ENCODE results near the gene PTRHD1. TPM values are rescaled to one million over a fixed set of nuclear protein-coding genes. Genes with fewer than 3 reads are reported as not detected.

PTRHD1 gene
- total and polyA plus RNA-seq, 5 donors = 25.0 to 32.4 (median 26.3) TPM

GRCh38 chr2:24749069-24749691, 44.0 kb downstream of the PTRHD1 start:
- no peaks in the 10 kb centered on the region for H3K9me3 ChIP-seq (ENCODE audit: control insufficient read depth, low read length)
- no peaks in the 10 kb centered on the region for H3K4me1 ChIP-seq (ENCODE audit: control insufficient read depth, insufficient read depth, low read length)
- no peak overlapping the region for H3K27ac ChIP-seq (ENCODE audit: low read length)
- ATAC-seq = no peak
- intact Hi-C loops (cut with DNase I) = no loop called here
- H3K4me3 ChIP-seq (ENCODE audit: low read length) = no peak overlapping the region
- 95% methylated on average over 7 of the region's 7 CpGs for WGBS
- no peaks in the 10 kb centered on the region for H3K27me3 ChIP-seq (ENCODE audit: control insufficient read depth, insufficient read depth)
- DNase-seq = no peak

GRCh38 chr2:24747299-24747698, 45.9 kb downstream of the PTRHD1 start:
- ATAC-seq = no peak
- no peak for DNase-seq
- Histone ChIP-seq H3K4me1 (ENCODE audit: control insufficient read depth, insufficient read depth, low read length) (no peaks in the 10 kb centered on the region), H3K27me3 (ENCODE audit: control insufficient read depth, insufficient read depth) (no peaks in the 10 kb centered on the region), H3K4me3 (ENCODE audit: low read length) (no peak overlapping the region), H3K9me3 (ENCODE audit: control insufficient read depth, low read length) (no peaks in the 10 kb centered on the region), H3K27ac (ENCODE audit: low read length) (no peak overlapping the region)
- intact Hi-C loops (cut with DNase I) = no loop called here
- 99% methylated on average over 3 of the region's 3 CpGs for WGBS

GRCh38 chr2:24745825-24746224, 47.4 kb downstream of the PTRHD1 start:
- no peak overlapping the region for H3K27ac ChIP-seq (ENCODE audit: low read length)
- DNase-seq (no peak), ATAC-seq (no peak)
- WGBS = 72% methylated on average over 2 of the region's 2 CpGs
- no peaks in the 10 kb centered on the region for H3K4me1 ChIP-seq (ENCODE audit: control insufficient read depth, insufficient read depth, low read length)
- H3K9me3 ChIP-seq (ENCODE audit: control insufficient read depth, low read length) = no peaks in the 10 kb centered on the region
- H3K4me3 ChIP-seq (ENCODE audit: low read length) = no peak overlapping the region
- intact Hi-C loops (cut with DNase I) = no loop called here
- no peaks in the 10 kb centered on the region for H3K27me3 ChIP-seq (ENCODE audit: control insufficient read depth, insufficient read depth)

- no peaks in the 10 kb centered on the region for H3K9me3 ChIP-seq (ENCODE audit: control insufficient read depth, low read length)
- no peak overlapping the region for H3K27ac ChIP-seq (ENCODE audit: low read length)
- ATAC-seq (no peak), DNase-seq (no peak)
- H3K4me1 ChIP-seq (ENCODE audit: control insufficient read depth, insufficient read depth, low read length) = no peaks in the 10 kb centered on the region
- H3K4me3 ChIP-seq (ENCODE audit: low read length) = no peak overlapping the region
- intact Hi-C loops (cut with DNase I) = no loop called here
- WGBS = 49% methylated on average over 1 of the region's 1 CpG
- H3K27me3 ChIP-seq (ENCODE audit: control insufficient read depth, insufficient read depth) = no peaks in the 10 kb centered on the region
Observed at GRCh38 chr2:24744356-24744755, 48.8 kb downstream of the PTRHD1 start.

- DNase-seq = no peak
- intact Hi-C loops (cut with DNase I) = no loop called here
- WGBS = 65% methylated on average over 3 of the region's 3 CpGs
Observed at GRCh38 chr2:24743924-24744323, 49.3 kb downstream of the PTRHD1 start.

GRCh38 chr2:24742730-24743129, 50.5 kb downstream of the PTRHD1 start:
- Histone ChIP-seq H3K4me1 (ENCODE audit: control insufficient read depth, insufficient read depth, low read length) (no peaks in the 10 kb centered on the region), H3K9me3 (ENCODE audit: control insufficient read depth, low read length) (no peaks in the 10 kb centered on the region), H3K27ac (ENCODE audit: low read length) (no peak overlapping the region), H3K27me3 (ENCODE audit: control insufficient read depth, insufficient read depth) (no peaks in the 10 kb centered on the region), H3K4me3 (ENCODE audit: low read length) (no peak overlapping the region)
- intact Hi-C loops (cut with DNase I) = no loop called here
- no peak for ATAC-seq
- 75% methylated on average over 1 of the region's 1 CpG for WGBS
- DNase-seq = no peak

More at GRCh38 chr2:24743924-24744323, 49.3 kb downstream of the PTRHD1 start:
- Histone ChIP-seq H3K9me3 (ENCODE audit: control insufficient read depth, low read length) (no peaks in the 10 kb centered on the region), H3K4me3 (ENCODE audit: low read length) (no peak overlapping the region), H3K4me1 (ENCODE audit: control insufficient read depth, insufficient read depth, low read length) (no peaks in the 10 kb centered on the region), H3K27ac (ENCODE audit: low read length) (no peak overlapping the region), H3K27me3 (ENCODE audit: control insufficient read depth, insufficient read depth) (no peaks in the 10 kb centered on the region)
- ATAC-seq = no peak

GRCh38 chr2:24740142-24740541, 53.0 kb downstream of the PTRHD1 start:
- 83% methylated on average over 1 of the region's 1 CpG for WGBS
- ATAC-seq (no peak), DNase-seq (no peak)
- Histone ChIP-seq H3K9me3 (ENCODE audit: control insufficient read depth, low read length) (no peaks in the 10 kb centered on the region), H3K4me1 (ENCODE audit: control insufficient read depth, insufficient read depth, low read length) (peaks cover 2% of the 10 kb centered on the region), H3K4me3 (ENCODE audit: low read length) (no peak overlapping the region), H3K27ac (ENCODE audit: low read length) (no peak overlapping the region), H3K27me3 (ENCODE audit: control insufficient read depth, insufficient read depth) (no peaks in the 10 kb centered on the region)
- intact Hi-C loops (cut with DNase I) = no loop called here

Other genes starting within 250 kb of the PTRHD1 start
- gene CENPO, start within 50 bp of the PTRHD1 start, total RNA-seq = 1 to 10 TPM; 2.0 to 4.5 (median 3.6) TPM
- 1.6 TPM for gene CENPO, start within 50 bp of the PTRHD1 start, polyA plus RNA-seq
- gene ADCY3, start 126.8 kb upstream of the PTRHD1 start, total RNA-seq = 10 to 100 TPM; 11.7 to 30.4 (median 17.4) TPM
- 17.1 TPM for gene ADCY3, start 126.8 kb upstream of the PTRHD1 start, polyA plus RNA-seq
- gene DNAJC27, start 178.6 kb upstream of the PTRHD1 start, total RNA-seq = 10 to 100 TPM in 2 of 4 donors, 1 to 10 TPM in 2; 8.7 to 10.4 (median 9.5) TPM
- gene DNAJC27, start 178.6 kb upstream of the PTRHD1 start, polyA plus RNA-seq = 4.1 TPM
- 1 to 10 TPM; 4.8 to 9.7 (median 6.4) TPM for gene EFR3B, start 248.7 kb upstream of the PTRHD1 start, total RNA-seq
- 2.9 TPM for gene EFR3B, start 248.7 kb upstream of the PTRHD1 start, polyA plus RNA-seq